ENCODE results near the gene PPIE.
"Not testable (repeated sequence)": the region's sequence is repeated elsewhere in the genome, so short reads cannot be mapped to it uniquely, and the experiment has no call there.

The PPIE gene

DNA sequence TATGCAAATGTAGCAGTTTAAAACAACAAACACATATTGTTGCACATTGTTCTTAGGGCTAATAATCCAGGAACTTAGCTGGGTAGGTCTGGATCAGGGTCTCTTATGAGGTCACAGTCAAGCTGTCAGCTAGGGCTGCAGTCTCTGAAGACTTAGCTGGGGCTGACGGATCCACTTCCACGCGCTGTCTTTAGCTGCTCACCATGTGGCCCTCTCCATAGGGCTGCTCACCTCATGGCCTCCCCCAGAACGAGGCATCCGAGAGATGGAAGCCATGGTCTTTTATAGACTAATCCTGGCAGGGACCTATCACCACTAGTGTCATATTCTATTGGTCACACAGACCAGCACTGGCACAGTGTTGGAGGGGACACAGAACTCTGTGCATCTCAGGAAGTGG, 41.1 kb downstream of the PPIE start:
- DNase-seq = no peak

DNA sequence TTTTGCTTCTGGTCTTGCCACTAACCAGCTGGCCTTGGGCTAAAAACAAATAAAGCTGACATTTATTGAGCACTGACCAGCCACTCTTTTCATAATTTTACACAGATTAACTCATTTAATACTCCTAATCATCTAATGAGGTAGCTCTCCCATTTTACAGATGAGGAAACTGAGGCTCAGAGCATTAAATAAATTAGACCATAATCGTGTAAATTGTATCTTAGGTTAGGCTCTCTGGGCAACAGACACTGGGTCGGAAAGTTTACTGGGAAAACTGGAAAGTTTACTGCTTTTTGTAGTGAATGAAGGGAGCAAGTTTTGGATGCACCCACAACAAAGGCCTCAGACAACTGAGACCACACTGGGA, 42.6 kb downstream of the PPIE start:
- DNase-seq = no peak

DNA sequence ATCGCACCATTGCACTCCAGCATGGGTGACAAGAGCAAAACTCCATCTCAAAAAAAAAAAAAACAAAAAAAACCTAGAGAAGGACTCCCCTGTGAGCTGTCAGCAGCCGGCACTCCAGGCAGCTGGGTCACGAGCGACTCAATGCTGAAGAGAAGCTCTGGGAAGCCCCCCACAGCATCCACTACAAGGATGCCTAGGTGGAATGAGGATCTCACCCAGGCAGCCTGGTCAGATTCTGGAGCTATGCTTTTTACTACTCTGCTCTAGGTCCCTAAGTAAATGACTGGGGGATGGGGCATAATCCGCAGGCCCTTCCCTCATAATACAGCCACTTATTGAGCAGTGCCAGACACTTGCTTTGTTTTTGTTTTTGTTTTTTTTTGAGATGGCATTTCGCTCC, 43.4 kb downstream of the PPIE start:
- DNase-seq = no peak

DNA sequence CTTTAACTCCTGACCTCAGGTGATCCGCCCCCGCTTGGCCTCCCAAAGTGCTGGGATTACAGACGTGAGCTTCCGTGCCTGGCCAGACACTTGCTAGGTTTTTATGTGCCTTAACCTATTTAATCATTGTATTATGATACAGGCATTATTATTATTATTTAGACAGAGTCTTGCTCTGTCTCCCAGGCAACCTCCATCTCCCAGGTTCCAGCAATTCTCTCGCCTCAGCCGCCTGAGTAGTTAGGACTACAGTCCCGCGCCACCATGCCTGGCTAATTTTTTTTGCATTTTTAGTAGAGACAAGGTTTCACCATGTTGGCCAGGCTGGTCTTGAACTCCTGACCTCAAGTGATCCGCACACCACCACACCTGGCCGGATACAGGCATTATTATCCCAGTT, 44.0 kb downstream of the PPIE start:
- not testable (repeated sequence) for DNase-seq

DNA sequence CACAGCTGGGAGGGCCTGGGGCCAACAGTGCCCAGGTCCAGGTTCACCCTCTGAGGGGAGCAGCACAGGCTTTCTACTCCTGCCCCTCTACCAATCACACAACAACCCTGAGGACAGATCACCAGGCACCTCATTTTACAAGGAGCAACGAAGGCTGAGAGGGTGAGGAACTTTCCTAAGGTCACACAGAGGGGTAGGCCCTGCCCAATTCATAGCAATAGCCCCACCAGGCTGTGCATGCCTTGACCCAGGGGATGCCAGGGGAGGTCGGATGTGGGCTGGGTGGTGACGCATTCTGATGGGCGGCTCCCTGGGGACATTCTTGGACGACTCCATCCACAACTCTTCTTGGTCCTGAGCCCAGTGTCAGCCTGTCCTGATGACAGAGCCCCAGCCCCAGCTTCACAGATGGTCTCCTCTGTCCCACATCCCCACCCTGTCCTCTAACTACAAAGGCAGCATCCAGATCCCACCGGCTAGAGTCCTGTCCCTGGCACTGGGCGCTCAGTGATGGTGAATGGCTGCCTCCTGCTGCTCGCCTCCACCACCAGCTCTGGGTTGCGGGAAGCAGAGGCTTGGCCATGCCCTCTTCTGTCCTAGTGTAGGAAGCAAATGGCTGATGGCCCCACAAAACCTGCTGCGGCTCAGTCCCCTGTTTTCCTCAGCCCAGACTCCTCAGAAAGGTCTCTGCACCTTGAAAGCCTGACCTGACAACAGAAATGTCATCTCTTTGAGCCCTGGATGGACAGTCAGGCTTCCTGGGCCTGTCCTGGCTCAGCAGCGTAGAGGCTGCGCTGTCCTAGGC, 47.8 kb downstream of the PPIE start:
- DNase-seq = not testable (repeated sequence)

DNA sequence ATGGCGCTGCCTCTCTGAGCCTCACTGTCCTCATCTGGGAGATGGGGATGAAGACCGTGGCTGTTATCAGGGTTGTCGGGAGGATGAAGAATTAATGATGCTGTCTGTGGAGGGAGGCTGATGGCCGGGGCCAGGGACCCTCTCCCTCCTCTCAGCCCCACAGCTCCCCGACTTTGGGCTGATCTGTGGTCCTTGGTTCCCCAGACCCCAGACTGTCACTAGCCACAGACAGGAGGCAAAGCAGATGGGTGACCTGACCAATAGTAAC, 48.4 kb downstream of the PPIE start:
- not testable (repeated sequence) for DNase-seq

DNA sequence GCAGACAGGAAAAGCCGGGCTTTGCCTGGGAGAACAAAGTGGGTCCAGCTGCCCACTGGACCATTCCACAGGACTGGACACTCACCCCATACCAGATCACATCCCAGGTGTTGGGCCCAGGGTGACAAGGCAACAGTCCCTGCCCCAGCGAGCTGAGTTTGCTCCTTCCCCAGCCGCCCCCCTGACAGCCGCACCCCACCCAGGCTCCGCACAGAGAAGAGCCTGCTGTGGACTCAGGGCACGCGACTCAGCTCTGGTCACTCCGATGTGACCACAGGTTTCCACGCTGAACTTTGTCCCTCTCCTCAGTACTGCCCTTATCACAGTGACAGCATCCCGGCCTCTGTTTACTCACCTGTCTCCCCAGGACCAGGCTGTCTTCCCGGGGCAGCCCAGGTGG, 48.8 kb downstream of the PPIE start:
- DNase-seq = no peak

DNA sequence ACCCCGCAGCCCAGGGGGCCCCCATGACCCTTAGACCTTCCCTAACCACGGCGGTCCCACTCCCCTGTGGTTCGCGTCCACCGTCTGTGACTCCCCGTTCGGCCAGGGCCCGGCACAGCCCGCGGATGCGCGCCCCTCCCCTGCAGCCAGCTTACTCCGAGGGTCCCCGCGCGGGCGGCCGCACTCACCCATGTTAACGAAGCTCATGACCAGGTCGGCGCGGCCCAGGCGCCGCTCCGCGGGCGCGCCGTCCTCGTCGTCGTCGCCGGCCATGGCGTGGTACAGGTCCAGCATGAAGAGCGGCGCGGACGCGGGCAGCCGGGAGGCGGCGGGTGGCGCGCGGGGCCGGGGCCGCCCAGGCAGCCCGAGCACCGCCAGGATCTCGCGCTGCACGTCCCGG, 49.3 kb downstream of the PPIE start:
- not testable (repeated sequence) for DNase-seq

DNA sequence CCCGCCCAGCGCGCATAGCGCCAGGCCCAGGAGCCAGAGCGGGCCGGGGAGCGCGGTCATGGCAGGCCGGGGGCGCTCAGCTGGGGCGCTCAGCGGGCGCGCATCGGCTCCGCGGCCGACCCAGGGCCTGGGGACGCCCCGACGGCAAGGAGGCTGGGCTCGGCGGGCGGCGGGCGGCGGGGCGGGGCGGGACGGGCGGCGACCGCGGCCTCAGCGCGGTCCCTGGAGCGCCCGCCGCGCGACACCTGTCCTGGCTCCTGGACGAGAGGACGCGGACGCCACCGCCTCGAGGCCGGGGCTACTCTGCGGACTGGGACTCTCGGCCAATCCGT, 49.7 kb downstream of the PPIE start:
- DNase-seq = no peak

DNA sequence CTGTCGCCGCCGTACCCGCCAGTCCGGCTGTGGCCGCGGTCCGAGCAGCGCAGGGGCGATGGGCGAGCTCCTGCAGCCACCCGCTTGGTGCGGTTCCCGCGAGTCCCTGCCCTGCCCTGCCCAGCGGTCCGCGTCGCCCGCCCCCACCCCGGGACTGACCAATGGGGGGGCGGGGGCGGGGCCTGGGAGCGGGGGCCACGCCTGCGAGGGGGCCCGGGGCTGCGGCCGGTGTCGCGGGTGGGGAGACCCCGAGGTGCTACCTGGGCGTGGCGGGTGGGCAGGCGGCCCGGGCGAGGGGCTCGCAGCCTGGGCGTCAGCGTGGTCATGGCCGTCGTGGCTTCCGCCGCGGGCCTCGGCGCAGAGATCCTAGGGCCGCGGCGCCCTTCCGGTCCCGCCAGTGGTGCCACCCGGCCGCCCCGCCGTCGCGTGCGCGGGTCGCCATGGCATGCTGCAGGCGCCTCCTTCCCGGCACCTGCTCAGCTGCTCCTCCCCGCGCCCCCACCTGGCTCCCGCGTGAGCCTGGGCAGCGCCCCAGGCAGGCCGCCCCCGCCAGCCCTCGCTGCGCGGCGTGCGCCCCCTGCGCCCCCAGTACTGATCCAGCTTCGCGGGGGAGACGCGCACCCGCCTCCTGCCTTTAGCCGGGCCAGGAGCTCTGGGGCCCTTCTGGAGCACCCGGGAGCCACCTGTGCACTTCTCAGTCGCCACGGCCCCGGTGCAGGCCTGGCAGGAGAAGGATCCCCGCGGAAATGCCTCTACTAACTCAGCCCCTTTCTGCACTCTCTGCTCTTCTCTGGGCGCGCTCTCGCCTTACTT, 50.3 kb downstream of the PPIE start, which contains the start of gene BMP8B:
TSS of gene BMP8B (minus strand) at position 108 of the 813 bp plus-strand sequence. CDS start 380 bp downstream, outside the sequence.
- DNase-seq = peak; percentile 65

DNA sequence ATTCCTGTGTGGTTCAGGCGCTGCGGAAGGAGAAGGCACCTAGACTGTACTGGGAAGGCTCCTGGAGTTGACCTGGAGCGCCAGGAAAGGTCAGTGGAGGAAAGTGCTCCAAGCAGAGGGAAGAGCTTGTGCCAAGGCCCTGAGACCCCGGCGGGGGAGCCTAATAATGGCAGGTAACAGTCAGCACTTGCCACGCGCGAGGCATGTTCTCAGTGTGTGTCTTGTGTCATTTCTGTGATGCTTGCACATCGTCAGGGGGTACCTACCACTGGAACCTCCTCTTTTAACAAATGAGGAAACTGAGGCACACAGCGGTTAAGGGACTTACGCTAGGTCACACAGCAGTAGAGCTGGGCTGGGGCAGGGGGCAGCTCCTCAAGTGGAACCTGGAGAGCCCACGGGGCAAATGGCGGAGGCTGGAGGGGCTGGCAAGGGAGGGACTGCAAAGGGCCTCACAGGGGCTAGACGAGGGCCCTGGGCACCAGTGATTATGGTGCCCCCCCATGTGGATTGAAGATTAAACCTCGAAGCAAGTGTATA, 51.0 kb downstream of the PPIE start:
- no peak for DNase-seq

DNA sequence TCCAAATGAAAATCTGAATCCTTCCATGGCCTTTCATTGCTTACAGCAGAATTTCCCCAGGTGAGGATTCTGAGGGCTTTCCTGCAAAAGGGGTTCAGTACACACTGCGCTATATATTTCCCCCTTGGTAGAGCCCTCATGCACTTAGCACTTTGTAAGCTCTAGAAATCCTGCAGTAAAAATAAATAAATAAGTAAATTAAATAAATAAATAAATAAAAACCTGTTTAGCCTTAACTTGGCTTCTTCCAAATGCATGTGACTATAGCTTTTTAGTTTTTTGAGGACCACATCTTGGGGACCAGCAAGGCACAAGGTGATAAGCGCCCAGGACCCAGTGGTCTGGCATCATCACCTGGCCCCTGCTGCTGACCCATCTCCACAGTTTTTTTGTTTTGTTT, 53.2 kb downstream of the PPIE start:
- DNase-seq = no peak

DNA sequence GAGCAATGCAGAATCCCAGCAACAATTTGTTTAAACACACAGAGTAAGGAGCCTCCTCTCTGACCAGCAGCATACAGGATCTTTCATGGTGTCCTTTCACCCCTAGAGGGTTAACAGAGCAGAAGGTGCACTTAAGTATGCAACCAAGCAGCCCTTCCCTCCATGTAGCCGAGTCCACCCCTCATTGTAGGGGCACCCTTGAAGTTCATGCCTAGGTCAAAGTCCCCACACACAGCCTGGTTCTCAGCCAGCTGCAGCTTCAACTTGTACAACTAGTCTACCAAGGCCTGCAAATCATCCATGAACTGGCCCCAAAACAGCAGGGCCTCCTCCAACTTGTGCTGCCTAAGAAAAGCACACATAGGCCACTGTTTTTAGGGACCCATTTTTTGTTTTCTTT, 57.0 kb downstream of the PPIE start:
- DNase-seq = no peak

DNA sequence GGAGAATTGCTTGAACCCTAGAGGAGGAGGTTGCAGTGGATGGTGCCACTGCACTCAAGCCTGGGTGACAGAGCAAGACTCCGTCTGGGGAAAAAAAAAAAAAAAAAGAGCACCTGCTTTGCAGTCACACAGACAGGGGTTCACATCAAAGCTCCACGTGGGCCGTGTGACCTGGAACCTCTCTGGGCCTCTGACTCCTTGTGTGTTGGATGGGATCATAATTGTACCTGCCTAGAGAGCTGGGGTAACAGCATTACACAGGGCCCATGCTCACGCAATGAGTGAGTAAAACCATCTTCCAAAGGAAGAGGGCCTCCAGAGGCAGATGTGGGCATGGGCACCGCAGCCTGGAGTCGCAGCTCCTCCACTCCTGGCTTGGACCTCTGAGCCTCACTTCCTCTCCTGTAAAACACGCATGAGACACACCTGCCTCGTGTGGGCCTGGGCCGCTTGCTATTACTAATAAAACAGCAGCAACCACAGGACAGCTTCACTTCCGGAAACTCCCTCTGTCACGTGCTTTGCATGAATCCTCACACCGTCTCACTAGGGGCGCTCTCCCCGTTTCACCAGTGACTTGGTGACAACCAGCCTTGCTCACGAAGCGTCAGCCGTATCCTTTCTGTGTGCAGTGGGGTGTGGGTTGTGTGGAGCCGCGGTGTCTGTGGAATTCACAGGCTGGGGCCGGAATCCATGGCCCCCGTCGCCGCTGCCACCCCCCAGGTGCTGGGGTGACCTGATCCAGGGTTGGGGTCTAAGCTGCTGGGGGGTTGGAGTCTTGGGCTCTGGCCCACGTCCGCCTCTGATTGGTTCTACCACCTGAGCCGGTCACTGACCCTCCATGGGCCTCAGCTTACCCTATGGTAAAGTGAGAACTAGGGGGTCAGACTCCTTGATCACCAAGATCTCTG, 60.4 kb downstream of the PPIE start:
- DNase-seq = not testable (repeated sequence)

DNA sequence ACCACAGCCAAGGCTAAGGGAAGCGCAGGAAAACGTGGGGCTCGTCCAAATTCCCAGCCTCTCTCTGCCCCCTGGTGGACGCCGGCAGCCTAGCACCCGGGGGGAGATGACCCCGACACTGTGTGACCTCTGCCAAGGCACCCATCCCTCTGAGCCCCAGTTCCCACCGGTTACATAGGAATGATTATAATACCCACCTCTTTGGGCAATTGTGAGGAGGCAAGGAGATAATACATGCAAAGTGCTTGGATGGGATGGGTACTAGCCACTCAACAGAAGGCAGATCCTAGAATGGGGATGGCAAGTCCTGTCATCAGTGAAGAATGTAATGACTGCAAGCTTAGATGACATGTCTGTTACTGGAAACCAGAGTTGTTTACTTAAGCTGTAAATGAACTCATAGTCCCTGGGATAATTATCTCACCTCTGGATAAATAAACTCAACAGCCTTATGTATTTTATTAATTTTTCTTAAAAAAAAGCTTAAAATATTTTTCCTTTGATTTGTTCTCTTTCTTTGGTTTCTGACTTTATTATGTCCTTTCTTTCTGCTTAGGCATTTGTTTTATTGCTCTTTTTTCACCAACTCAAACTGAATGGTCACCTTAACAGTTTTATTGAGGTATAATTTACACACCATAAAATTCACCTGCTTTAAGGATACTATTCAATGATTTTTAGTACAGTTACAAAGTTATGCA, 61.2 kb downstream of the PPIE start:
- no peak for DNase-seq

DNA sequence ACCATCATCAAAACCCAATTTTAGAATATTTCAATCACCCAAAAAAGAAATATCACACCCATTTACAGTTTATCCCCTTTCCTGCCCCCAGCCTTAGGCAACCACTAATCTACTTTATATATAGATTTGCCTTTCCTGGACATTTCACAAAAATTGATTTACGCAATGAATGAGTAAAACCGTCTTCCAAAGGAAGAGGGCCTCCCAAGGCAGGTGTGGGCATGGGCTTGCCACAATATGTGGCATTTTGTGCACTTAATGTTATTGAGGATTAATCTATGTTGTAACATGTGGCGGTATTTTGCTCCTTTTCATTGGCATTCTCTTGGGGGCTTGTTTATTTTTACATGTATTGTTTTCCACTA, 61.8 kb downstream of the PPIE start:
- no peak for DNase-seq

DNA sequence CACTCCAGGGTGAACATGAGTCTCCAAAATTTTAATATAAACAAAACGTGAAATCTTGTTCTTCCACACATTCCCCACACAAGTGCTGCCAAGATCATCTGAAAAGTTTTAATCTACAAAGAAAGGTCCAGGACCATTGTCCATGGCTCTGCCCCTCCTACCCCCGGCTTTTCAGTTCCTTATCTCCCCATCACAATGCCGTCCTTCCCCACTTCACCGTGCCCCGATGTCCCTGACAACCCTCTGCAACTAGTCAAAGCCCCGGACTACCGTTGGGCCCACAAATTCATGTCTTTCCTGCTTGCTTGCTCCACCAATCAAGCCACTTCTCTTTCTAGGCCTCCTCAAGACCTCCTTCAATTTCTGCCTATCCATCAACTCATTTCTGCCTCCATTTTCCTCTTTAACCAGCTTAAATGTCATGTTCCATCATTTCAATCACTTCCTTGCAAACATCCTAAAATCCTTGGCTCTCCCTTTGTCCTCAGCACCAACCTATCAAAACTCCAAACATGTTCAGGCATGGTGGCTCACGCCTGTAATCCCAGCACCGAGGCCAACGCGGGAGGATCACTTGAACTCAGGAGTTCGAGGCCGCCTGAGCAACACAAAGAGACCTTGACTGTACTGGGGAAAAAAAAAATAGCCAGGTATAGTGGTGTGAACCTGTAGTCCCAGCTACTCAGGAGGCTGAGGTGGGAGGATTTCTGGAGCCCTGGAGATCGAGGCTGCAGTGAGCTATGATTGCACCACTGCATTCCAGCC, 64.0 kb downstream of the PPIE start:
- DNase-seq = no peak

DNA sequence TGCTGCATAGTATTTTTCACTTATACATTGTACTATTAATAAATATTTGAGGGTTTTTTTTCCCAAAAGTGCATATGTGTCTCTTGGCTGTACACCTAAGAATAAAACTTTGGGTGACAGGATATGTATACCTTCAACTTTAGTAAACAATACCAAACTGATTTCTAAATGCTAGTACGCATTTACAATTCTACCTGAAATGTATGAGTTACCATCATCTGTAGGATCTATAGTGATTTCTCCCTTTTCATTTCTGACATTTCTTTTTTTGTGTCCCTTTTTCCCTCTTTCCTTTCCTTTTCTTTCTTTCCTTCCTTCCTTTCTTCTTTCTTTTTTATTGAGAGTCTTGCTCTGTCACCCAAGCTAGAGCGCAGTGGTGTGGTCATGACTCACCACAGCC, 66.7 kb downstream of the PPIE start:
- DNase-seq = no peak

DNA sequence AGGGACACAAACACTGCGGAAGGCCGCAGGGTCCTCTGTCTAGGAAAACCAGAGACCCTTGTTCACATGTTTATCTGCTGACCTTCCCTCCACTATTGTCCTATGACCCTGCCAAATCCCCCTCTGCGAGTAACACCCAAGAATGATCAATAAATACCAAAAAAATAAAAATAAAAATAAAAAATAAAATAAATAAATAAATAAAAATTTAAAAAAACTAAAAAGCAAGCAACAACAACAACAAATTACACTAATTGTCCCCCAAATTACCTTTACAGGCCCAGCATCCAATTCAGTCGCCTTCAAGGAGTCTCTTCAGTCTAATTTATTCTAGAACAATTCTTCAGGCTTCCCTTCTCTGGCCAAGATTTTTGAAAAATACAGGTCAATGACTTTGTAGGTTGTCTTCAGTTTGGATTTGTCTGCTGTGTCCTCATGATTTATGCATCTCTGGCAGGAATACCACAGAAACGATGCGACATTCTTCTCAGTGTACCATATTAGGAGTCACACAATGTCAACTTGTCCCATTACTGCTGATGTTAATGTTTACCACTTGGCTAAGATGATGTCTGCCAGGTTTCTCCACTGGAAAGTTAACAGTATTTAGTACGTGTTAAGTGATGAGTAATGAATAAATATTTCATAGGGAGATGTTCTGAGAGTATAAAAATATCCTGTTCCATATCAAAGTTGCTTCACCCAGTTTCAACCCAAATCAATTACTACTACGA, 70.3 kb downstream of the PPIE start:
- no peak for DNase-seq

DNA sequence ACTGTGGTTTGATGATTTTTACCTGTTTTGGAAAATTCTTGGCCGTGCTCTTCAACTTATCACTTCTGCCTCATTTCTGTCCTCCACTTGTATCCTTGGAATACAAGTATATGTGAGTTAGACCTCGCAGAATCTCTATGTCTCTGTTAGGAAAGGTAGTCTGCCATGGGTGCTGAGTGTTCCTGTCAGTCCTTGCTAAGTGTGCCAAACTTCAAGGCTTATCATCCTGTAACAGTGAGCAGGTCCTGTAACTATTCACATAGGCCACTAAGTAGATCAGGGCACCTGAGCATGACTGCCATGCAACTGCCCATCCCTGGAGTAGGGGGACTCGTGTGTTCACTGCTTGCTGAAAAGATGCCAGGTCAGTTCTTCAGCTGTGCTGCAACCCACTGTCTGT, 74.2 kb downstream of the PPIE start:
- no peak for DNase-seq
